HL-60 (cell line): Measurements from ENCODE around the gene TNFSF13.

Experiments
- DNase-seq, 2 experiments: peaks; one replicate each; pipeline ENCODE4 v3.0.0-alpha.2; 2010 to 2020; ENCODE audit warnings: low read depth in 1 of 2, low spot score in 1 of 2
- H3K27ac ChIP-seq: fragments of 250-450 bp; sonication (Bioruptor Pico); replicated peaks from 2 replicates; pipeline ENCODE4 v1.5.1; 2020; ENCODE audit warnings: mild to moderate bottlenecking, moderate library complexity
- H3K27me3 ChIP-seq: fragments of 250-450 bp; sonication (Bioruptor Pico); 2 replicates; pipeline ENCODE4 v1.5.1; 2021; ENCODE audit warnings: mild to moderate bottlenecking, moderate library complexity; ENCODE audit not compliant: insufficient read depth, poor library complexity, severe bottlenecking
- H3K4me3 ChIP-seq: replicated peaks from 2 replicates; pipeline ENCODE4 v1.5.1; 2011; ENCODE audit warnings: mild to moderate bottlenecking, control low read depth, low read length; ENCODE audit not compliant: insufficient read depth
- CTCF ChIP-seq: IDR thresholded peaks from one replicate; pipeline ENCODE4 v1.5.1; 2011; ENCODE audit warnings: low read length, control low read depth, inconsistent platforms; ENCODE audit not compliant: insufficient read depth
- GABPA ChIP-seq: IDR thresholded peaks from 2 replicates; pipeline ENCODE4 v1.6.1; 2012; ENCODE audit warnings: low read depth
- POLR2AphosphoS5 ChIP-seq: IDR thresholded peaks from 2 replicates; pipeline ENCODE4 v1.6.1; 2012; ENCODE audit warnings: low read depth
- SPI1 ChIP-seq: IDR thresholded peaks from 2 replicates; pipeline ENCODE4 v1.6.1; 2012; ENCODE audit warnings: low read depth, mild to moderate bottlenecking, borderline replicate concordance
- TF ChIP-seq, protein P1 (sequence below): IDR thresholded peaks from 2 replicates; pipeline ENCODE4 v1.6.1; 2012; ENCODE audit warnings: low read depth; ENCODE audit not compliant: insufficient replicate concordance

The TNFSF13 gene

DNA sequence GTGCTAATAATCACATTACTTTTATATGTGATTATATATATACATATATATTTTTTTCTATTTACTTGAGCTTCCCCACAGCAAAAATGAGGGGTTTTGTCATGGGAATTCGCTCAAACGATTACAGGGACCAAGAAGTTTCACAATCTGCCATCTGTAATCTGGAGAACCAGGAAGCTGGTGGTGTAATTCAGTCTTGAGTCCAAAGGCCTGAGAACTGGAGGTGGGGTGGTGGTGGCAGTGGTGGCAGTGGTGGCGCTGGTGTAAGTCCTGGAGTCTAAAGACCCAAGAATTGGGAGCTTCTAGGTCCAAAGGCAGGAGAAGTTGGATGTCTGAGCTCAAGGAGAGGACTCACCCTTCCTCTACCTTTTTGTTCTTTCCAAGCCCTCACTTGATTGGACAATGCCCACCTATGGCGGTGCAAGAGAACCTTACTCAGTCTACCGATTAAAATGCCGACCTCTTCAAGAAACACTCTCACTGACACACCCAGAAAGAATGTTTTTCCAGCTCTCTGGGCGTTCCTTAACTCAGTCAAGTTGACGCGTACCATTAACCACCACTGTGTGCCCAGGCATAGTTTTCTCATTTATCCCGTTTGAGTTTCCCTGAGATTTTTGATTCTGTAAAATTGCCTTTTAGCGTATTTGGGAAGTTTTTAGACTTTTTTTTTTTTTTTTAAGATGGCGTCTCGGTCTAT, 42.5 kb upstream of the TNFSF13 start:
- TF ChIP-seq SPI1 (no peak), POLR2AphosphoS5 (no peak), GABPA (no peak), CTCF (no peak)
- TF ChIP-seq, protein P1, sequence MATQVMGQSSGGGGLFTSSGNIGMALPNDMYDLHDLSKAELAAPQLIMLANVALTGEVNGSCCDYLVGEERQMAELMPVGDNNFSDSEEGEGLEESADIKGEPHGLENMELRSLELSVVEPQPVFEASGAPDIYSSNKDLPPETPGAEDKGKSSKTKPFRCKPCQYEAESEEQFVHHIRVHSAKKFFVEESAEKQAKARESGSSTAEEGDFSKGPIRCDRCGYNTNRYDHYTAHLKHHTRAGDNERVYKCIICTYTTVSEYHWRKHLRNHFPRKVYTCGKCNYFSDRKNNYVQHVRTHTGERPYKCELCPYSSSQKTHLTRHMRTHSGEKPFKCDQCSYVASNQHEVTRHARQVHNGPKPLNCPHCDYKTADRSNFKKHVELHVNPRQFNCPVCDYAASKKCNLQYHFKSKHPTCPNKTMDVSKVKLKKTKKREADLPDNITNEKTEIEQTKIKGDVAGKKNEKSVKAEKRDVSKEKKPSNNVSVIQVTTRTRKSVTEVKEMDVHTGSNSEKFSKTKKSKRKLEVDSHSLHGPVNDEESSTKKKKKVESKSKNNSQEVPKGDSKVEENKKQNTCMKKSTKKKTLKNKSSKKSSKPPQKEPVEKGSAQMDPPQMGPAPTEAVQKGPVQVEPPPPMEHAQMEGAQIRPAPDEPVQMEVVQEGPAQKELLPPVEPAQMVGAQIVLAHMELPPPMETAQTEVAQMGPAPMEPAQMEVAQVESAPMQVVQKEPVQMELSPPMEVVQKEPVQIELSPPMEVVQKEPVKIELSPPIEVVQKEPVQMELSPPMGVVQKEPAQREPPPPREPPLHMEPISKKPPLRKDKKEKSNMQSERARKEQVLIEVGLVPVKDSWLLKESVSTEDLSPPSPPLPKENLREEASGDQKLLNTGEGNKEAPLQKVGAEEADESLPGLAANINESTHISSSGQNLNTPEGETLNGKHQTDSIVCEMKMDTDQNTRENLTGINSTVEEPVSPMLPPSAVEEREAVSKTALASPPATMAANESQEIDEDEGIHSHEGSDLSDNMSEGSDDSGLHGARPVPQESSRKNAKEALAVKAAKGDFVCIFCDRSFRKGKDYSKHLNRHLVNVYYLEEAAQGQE = no peak
- Histone ChIP-seq H3K4me3 (no peak overlapping the region), H3K27ac (no peak overlapping the region), H3K27me3 (no peaks in the 10 kb centered on the region)
- peak in 1 of 2 experiments; percentile 34 for DNase-seq

DNA sequence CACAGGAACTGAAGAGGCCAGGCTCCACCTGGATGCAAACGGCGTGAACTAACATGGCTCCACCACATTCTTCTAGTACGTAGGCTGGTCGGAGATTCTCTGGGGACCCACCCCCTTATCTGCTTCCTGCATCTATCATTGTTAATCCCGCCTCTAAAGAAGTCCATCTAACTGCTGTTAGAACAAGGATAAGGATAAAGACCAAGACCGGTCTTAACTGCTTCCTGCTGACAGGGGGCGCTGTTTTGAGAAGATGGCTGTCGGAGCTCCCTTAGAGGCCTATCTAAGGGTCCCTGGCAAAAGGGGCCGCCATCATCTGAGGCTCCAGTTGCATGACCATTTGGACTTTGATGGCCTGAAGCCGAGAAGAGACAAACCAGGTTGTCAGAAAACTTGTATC, 35.5 kb upstream of the TNFSF13 start:
- no peaks in the 10 kb centered on the region for H3K27me3 ChIP-seq
- no peak overlapping the region for H3K4me3 ChIP-seq
- peak in 1 of 2 experiments; percentile 14 for DNase-seq
- TF ChIP-seq CTCF = no peak
- no peak for TF ChIP-seq GABPA
- TF ChIP-seq, protein P1 = no peak
- TF ChIP-seq POLR2AphosphoS5 = no peak
- no peak for TF ChIP-seq SPI1
- H3K27ac ChIP-seq = no peak overlapping the region

DNA sequence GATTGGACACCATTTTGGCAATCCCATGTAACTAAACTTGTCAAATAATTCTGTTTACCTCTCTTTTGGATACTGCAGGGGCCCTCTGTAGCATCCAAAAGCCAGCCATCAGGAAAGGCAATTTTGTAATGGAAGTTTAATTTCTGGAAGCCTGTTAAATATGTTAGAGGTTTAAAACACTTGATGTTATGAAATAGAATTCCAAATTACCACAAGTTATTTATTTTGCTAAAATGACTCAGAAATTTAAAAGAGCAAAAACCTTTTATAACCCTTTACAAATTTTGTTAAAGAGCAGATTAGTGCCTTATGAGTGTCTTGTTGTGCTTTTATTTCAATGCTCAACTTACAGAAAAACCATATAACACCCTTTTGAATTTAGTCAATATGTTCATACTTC, 29.7 kb upstream of the TNFSF13 start:
- Histone ChIP-seq H3K27me3 (no peaks in the 10 kb centered on the region), H3K27ac (no peak overlapping the region), H3K4me3 (no peak overlapping the region)
- no peak for TF ChIP-seq POLR2AphosphoS5
- TF ChIP-seq, protein P1 = no peak
- no peak for TF ChIP-seq SPI1
- no peak for TF ChIP-seq GABPA
- TF ChIP-seq CTCF = no peak
- DNase-seq = no peak
